A673 (cell line): ENCODE data around the gene CH25H.

Experiments
- EZH2 ChIP-seq: fragments of 200-600 bp; sonication (generic); IDR thresholded peaks from 2 replicates; pipeline ENCODE4 v1.6.1; 2017; ENCODE audit warnings: borderline replicate concordance, low read depth, mild to moderate bottlenecking, mixed read lengths, antibody characterized with exemption, low read length; ENCODE audit not compliant: poor library complexity, severe bottlenecking
- TF ChIP-seq, protein P1 (sequence below): fragments of 300-800, 200-600 bp; sonication (generic); conservative IDR thresholded peaks from 2 replicates; pipeline ENCODE4 v1.5.1; 2017; ENCODE audit warnings: low read depth, mild to moderate bottlenecking, antibody characterized with exemption, low read length, moderate library complexity, mixed read lengths

DNA sequence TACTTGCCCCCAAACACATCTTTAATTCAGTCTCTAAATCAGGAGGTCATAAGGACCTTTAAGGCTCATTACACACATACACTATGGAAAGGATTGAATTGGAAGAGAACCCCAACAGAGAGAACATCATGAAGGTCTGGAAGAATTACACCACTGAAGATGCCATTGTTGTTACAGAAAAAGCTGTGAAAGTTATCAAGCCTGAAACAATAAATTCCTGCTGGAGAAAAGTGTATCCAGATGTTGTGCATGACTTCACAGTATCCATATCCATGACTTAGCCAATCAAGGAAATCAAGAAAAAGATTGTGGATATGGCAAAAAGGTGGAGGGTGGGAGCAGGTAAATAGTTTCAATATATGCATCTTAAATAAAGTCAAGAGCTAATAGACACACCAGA lies 30.7 kb upstream of the CH25H start:
- no peak for TF ChIP-seq EZH2
- TF ChIP-seq, protein P1, sequence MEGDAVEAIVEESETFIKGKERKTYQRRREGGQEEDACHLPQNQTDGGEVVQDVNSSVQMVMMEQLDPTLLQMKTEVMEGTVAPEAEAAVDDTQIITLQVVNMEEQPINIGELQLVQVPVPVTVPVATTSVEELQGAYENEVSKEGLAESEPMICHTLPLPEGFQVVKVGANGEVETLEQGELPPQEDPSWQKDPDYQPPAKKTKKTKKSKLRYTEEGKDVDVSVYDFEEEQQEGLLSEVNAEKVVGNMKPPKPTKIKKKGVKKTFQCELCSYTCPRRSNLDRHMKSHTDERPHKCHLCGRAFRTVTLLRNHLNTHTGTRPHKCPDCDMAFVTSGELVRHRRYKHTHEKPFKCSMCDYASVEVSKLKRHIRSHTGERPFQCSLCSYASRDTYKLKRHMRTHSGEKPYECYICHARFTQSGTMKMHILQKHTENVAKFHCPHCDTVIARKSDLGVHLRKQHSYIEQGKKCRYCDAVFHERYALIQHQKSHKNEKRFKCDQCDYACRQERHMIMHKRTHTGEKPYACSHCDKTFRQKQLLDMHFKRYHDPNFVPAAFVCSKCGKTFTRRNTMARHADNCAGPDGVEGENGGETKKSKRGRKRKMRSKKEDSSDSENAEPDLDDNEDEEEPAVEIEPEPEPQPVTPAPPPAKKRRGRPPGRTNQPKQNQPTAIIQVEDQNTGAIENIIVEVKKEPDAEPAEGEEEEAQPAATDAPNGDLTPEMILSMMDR: no peak
